ENCODE data around the gene ZBTB8A.

Gene ZBTB8A

GRCh38 chr1:32605711-32606424 is 66.6 kb downstream of the ZBTB8A start:
- Histone ChIP-seq H2AFZ (ENCODE audit: low read depth) (no peak overlapping the region), H3K4me2 (no peak overlapping the region), H3K27me3 (ENCODE audit: insufficient read depth, low read depth) (no peaks in the 10 kb centered on the region), H3K79me2 (ENCODE audit: insufficient read depth, low read depth) (no peaks in the 10 kb centered on the region), H3K9ac (no peak overlapping the region), H3K4me3 (IDR thresholded peaks at IDR 0.05; ENCODE audit: insufficient read depth, low read depth, low read length) (no peak overlapping the region), H4K20me1 (ENCODE audit: insufficient read depth) (no peaks in the 10 kb centered on the region), H3K4me1 (ENCODE audit: low read depth, poor library complexity, severe bottlenecking) (no peaks in the 10 kb centered on the region), H3K27ac (no peak overlapping the region), H3K36me3 (ENCODE audit: insufficient read depth) (no peaks in the 10 kb centered on the region)
- no peak for TF ChIP-seq CTCF (conservative IDR thresholded peaks at IDR 0.05; ENCODE audit: low read depth, low read length)

GRCh38 chr1:32606565-32607371 is 67.5 kb downstream of the ZBTB8A start:
- Histone ChIP-seq H4K20me1 (ENCODE audit: insufficient read depth) (no peaks in the 10 kb centered on the region), H3K4me1 (ENCODE audit: low read depth, poor library complexity, severe bottlenecking) (no peaks in the 10 kb centered on the region), H3K36me3 (ENCODE audit: insufficient read depth) (no peaks in the 10 kb centered on the region), H3K9ac (no peak overlapping the region), H3K79me2 (ENCODE audit: insufficient read depth, low read depth) (no peaks in the 10 kb centered on the region), H3K4me2 (no peak overlapping the region), H3K4me3 (IDR thresholded peaks at IDR 0.05; ENCODE audit: insufficient read depth, low read depth, low read length) (no peak overlapping the region), H2AFZ (ENCODE audit: low read depth) (no peak overlapping the region), H3K27ac (no peak overlapping the region), H3K27me3 (ENCODE audit: insufficient read depth, low read depth) (no peaks in the 10 kb centered on the region)
- no peak for TF ChIP-seq CTCF (conservative IDR thresholded peaks at IDR 0.05; ENCODE audit: low read depth, low read length)

GRCh38 chr1:32609180-32609579 is 70.0 kb downstream of the ZBTB8A start:
- Histone ChIP-seq H3K27ac (no peak overlapping the region), H3K4me2 (no peak overlapping the region), H3K4me3 (IDR thresholded peaks at IDR 0.05; ENCODE audit: insufficient read depth, low read depth, low read length) (no peak overlapping the region), H3K9ac (no peak overlapping the region), H2AFZ (ENCODE audit: low read depth) (no peak overlapping the region), H3K36me3 (ENCODE audit: insufficient read depth) (no peaks in the 10 kb centered on the region), H4K20me1 (ENCODE audit: insufficient read depth) (no peaks in the 10 kb centered on the region), H3K4me1 (ENCODE audit: low read depth, poor library complexity, severe bottlenecking) (no peaks in the 10 kb centered on the region), H3K27me3 (ENCODE audit: insufficient read depth, low read depth) (no peaks in the 10 kb centered on the region), H3K79me2 (ENCODE audit: insufficient read depth, low read depth) (no peaks in the 10 kb centered on the region)
- no peak for TF ChIP-seq CTCF (conservative IDR thresholded peaks at IDR 0.05; ENCODE audit: low read depth, low read length)

GRCh38 chr1:32611859-32612188 is 72.6 kb downstream of the ZBTB8A start:
- no peak overlapping the region for H3K27ac ChIP-seq
- no peaks in the 10 kb centered on the region for H3K36me3 ChIP-seq (ENCODE audit: insufficient read depth)
- H4K20me1 ChIP-seq (ENCODE audit: insufficient read depth) = no peaks in the 10 kb centered on the region
- no peak overlapping the region for H3K4me3 ChIP-seq (IDR thresholded peaks at IDR 0.05; ENCODE audit: insufficient read depth, low read depth, low read length)
- H3K79me2 ChIP-seq (ENCODE audit: insufficient read depth, low read depth) = no peaks in the 10 kb centered on the region
- H3K27me3 ChIP-seq (ENCODE audit: insufficient read depth, low read depth) = no peaks in the 10 kb centered on the region
- no peak overlapping the region for H2AFZ ChIP-seq (ENCODE audit: low read depth)
- H3K4me2 ChIP-seq = no peak overlapping the region
- TF ChIP-seq CTCF (conservative IDR thresholded peaks at IDR 0.05; ENCODE audit: low read depth, low read length) = no peak
- no peak overlapping the region for H3K9ac ChIP-seq
- no peaks in the 10 kb centered on the region for H3K4me1 ChIP-seq (ENCODE audit: low read depth, poor library complexity, severe bottlenecking)
